NT2/D1 (cell line): ENCODE results near the gene SNX2.

Experiments
- SUZ12 ChIP-seq: IDR thresholded peaks from 2 replicates; pipeline ENCODE4 v1.6.1; 2011; ENCODE audit not compliant: insufficient read length, insufficient read depth; ENCODE audit errors: extremely low read depth
- YY1 ChIP-seq: IDR thresholded peaks from 2 replicates; pipeline ENCODE4 v1.6.1; 2011; ENCODE audit not compliant: insufficient read length, insufficient read depth

- TF ChIP-seq YY1: no peak
- TF ChIP-seq SUZ12: no peak
Observed at GRCh38 chr5:122871661-122872060, 96.8 kb downstream of the SNX2 start.
